CD4-positive, alpha-beta T cell treated with Interleukin-21 for 1 hour (primary cell): Measurements from ENCODE around the gene SYT2.

Source experiments
- DNase-seq: peaks from one replicate; pipeline ENCODE4 v3.0.0-alpha.2; 2020

The SYT2 gene

GRCh38 chr1:202703191-202703590, 7.1 kb downstream of the SYT2 start:
- no peak for DNase-seq

GRCh38 chr1:202702088-202702487, 8.2 kb downstream of the SYT2 start:
- no peak for DNase-seq

- DNase-seq: no peak
Measured at GRCh38 chr1:202701200-202701599, 9.1 kb downstream of the SYT2 start.

GRCh38 chr1:202700061-202700460, 10.2 kb downstream of the SYT2 start:
- DNase-seq: no peak

GRCh38 chr1:202698276-202698675, 12.0 kb downstream of the SYT2 start:
- DNase-seq: no peak

- DNase-seq: no peak
Measured at GRCh38 chr1:202697038-202697437, 13.2 kb downstream of the SYT2 start.

- DNase-seq: no peak
Measured at GRCh38 chr1:202694314-202694713, 15.9 kb downstream of the SYT2 start.

GRCh38 chr1:202692959-202693555, 17.2 kb downstream of the SYT2 start:
- DNase-seq: peak; percentile 52

GRCh38 chr1:202691816-202692215, 18.4 kb downstream of the SYT2 start:
- DNase-seq: no peak

GRCh38 chr1:202689493-202690342, 20.5 kb downstream of the SYT2 start:
- DNase-seq: no peak

- DNase-seq: no peak
Measured at GRCh38 chr1:202689082-202689481, 21.2 kb downstream of the SYT2 start.

- no peak for DNase-seq
Measured at GRCh38 chr1:202688401-202688800, 21.9 kb downstream of the SYT2 start.

GRCh38 chr1:202687798-202688197, 22.5 kb downstream of the SYT2 start:
- DNase-seq: no peak

GRCh38 chr1:202687370-202687769, 22.9 kb downstream of the SYT2 start:
- no peak for DNase-seq

GRCh38 chr1:202685641-202686040, 24.6 kb downstream of the SYT2 start:
- DNase-seq: no peak

GRCh38 chr1:202684716-202685115, 25.5 kb downstream of the SYT2 start:
- DNase-seq: no peak

- DNase-seq: no peak
Measured at GRCh38 chr1:202683029-202683428, 27.2 kb downstream of the SYT2 start.

GRCh38 chr1:202682477-202682876, 27.8 kb downstream of the SYT2 start:
- DNase-seq: no peak

GRCh38 chr1:202681736-202682420, 28.4 kb downstream of the SYT2 start:
- DNase-seq: no peak

GRCh38 chr1:202680586-202681352, 29.5 kb downstream of the SYT2 start:
- DNase-seq: no peak

- DNase-seq: no peak
Measured at GRCh38 chr1:202679406-202680177, 30.7 kb downstream of the SYT2 start.

- DNase-seq: no peak
Measured at GRCh38 chr1:202677433-202677832, 32.8 kb downstream of the SYT2 start.
